Iris pigment epithelial cell (primary cell): Measurements from ENCODE around the gene TENT4A.

Experiments
- DNase-seq: peaks from one replicate; pipeline ENCODE4 v3.0.0-alpha.2; 2011; ENCODE audit warnings: low read depth

Gene TENT4A

GRCh38 chr5:6733411-6734242 is 20.4 kb downstream of the TENT4A start:
- DNase-seq: peak; percentile 89

GRCh38 chr5:6734243-6734700 is 21.0 kb downstream of the TENT4A start:
- DNase-seq: peak; percentile 56

- DNase-seq: no peak
Observed at GRCh38 chr5:6734781-6735180, 21.5 kb downstream of the TENT4A start.

GRCh38 chr5:6736106-6736505 is 22.9 kb downstream of the TENT4A start:
- no peak for DNase-seq

GRCh38 chr5:6736524-6737042 is 23.4 kb downstream of the TENT4A start:
- DNase-seq: no peak

GRCh38 chr5:6737043-6737941 is 24.1 kb downstream of the TENT4A start:
- DNase-seq: no peak

- no peak for DNase-seq
Observed at GRCh38 chr5:6739603-6740002, 26.4 kb downstream of the TENT4A start.

- no peak for DNase-seq
Observed at GRCh38 chr5:6740586-6741150, 27.4 kb downstream of the TENT4A start.

- no peak for DNase-seq
Observed at GRCh38 chr5:6742081-6742758, 29.0 kb downstream of the TENT4A start.

- DNase-seq: no peak
Observed at GRCh38 chr5:6743161-6743560, 29.9 kb downstream of the TENT4A start.

GRCh38 chr5:6744841-6745705 is 31.8 kb downstream of the TENT4A start:
- no peak for DNase-seq

GRCh38 chr5:6745706-6746222 is 32.5 kb downstream of the TENT4A start:
- DNase-seq: peak; percentile 69

- DNase-seq: no peak
Observed at GRCh38 chr5:6746244-6746643, 33.0 kb downstream of the TENT4A start.

GRCh38 chr5:6747103-6747502 is 33.9 kb downstream of the TENT4A start:
- DNase-seq: no peak

GRCh38 chr5:6748142-6748541 is 34.9 kb downstream of the TENT4A start:
- no peak for DNase-seq

- no peak for DNase-seq
Observed at GRCh38 chr5:6749026-6749716, 35.9 kb downstream of the TENT4A start.

GRCh38 chr5:6750142-6750840 is 37.1 kb downstream of the TENT4A start:
- DNase-seq: no peak

- DNase-seq: no peak
Observed at GRCh38 chr5:6750951-6751685, 37.9 kb downstream of the TENT4A start.

GRCh38 chr5:6752236-6752635 is 39.0 kb downstream of the TENT4A start:
- DNase-seq: no peak
